B cell (primary cell): ENCODE data around the gene DBR1. TPM values are rescaled to one million over a fixed set of nuclear protein-coding genes. Genes with fewer than 3 reads are reported as not detected.

ENCODE experiments used
- ATAC-seq: fragments of 200-7000 bp; cut with Tn5 transposase; one replicate; pipeline ENCODE4 v1.10.0; 2021; ENCODE audit warnings: low read depth, mild to moderate bottlenecking, moderate number of reproducible peaks, moderate library complexity
- CTCF ChIA-PET: fragments of 350-600 bp; sonication (Branson Sonifier 250); formaldehyde crosslinking; loops from one replicate; lab custom pipeline; 2021; ENCODE audit warnings: antibody characterized with exemption, inconsistent platforms; lab: Charles Lee
- POLR2A ChIA-PET: fragments of 350-600 bp; sonication (Branson Sonifier 250); formaldehyde crosslinking; loops from one replicate; lab custom pipeline; 2021; ENCODE audit warnings: antibody characterized with exemption; lab: Charles Lee
- DNase-seq: peaks from one replicate; pipeline ENCODE4 v3.0.0; 2013
- H2AFZ ChIP-seq: 2 replicates; pipeline ENCODE4 v1.6.1; 2012; ENCODE audit warnings: mild to moderate bottlenecking, low read depth, low read length; ENCODE audit not compliant: insufficient read depth, poor library complexity, severe bottlenecking
- H3K27ac ChIP-seq, 2 donors: 1 replicate in 1 of 2; 2 replicates in 1 of 2; pipeline ENCODE4 v1.5.1; 2012 to 2013; ENCODE audit warnings: low read length in 2 of 2, mild to moderate bottlenecking in 2 of 2, moderate library complexity in 1 of 2
- H3K27me3 ChIP-seq, 4 experiments: fragments of 200-600 bp in 1 of 4; sonication (generic) in 1 of 4; replicated peaks in 1 of 4; 1 replicate in 2 of 4; 2 replicates in 2 of 4; pipeline versions ENCODE4 v1.6.1 to v1.7.0; 2013 to 2016; ENCODE audit warnings: low read length in 3 of 4, mild to moderate bottlenecking in 2 of 4, mixed read lengths in 1 of 4, moderate library complexity in 1 of 4; ENCODE audit not compliant: insufficient read depth in 4 of 4, control insufficient read depth in 3 of 4; ENCODE audit errors: control extremely low read depth in 1 of 4
- H3K36me3 ChIP-seq, 2 experiments: replicated peaks in 1 of 2; 1 replicate in 1 of 2; 2 replicates in 1 of 2; pipeline versions ENCODE4 v1.6.1 to v1.7.1; 2013; ENCODE audit warnings: low read length in 1 of 2; ENCODE audit not compliant: insufficient read depth in 2 of 2, control insufficient read depth in 1 of 2; ENCODE audit errors: control extremely low read depth in 1 of 2, extremely low read depth in 1 of 2
- H3K4me1 ChIP-seq, 2 donors: fragments of 200-600 bp in 1 of 2; sonication (generic) in 1 of 2; 1 replicate in 1 of 2; 2 replicates in 1 of 2; pipeline versions ENCODE4 v1.5.1 to v1.6.1; 2013 to 2017; ENCODE audit warnings: low read length in 2 of 2; ENCODE audit not compliant: control insufficient read depth in 2 of 2, insufficient read depth in 2 of 2
- H3K4me2 ChIP-seq: replicated peaks from 2 replicates; pipeline ENCODE3; 2012; ENCODE audit warnings: mild to moderate bottlenecking, low read depth, low read length; ENCODE audit not compliant: poor library complexity, severe bottlenecking
- H3K4me3 ChIP-seq, 5 experiments: fragments of 200-600 bp in 1 of 5; sonication (generic) in 1 of 5; 1 replicate in 3 of 5; 2 replicates in 2 of 5; pipeline versions ENCODE4 v1.5.1 to v1.7.0; 2011 to 2016; ENCODE audit warnings: low read length in 4 of 5, mild to moderate bottlenecking in 4 of 5, low read depth in 2 of 5, control low read depth in 1 of 5, moderate library complexity in 1 of 5; ENCODE audit not compliant: insufficient read depth in 1 of 5; ENCODE audit errors: control extremely low read depth in 1 of 5, extremely low read depth in 1 of 5
- H3K79me2 ChIP-seq: fragments of 200-600 bp; sonication (generic); one replicate; pipeline ENCODE4 v1.6.0; 2016; ENCODE audit warnings: low read length; ENCODE audit not compliant: control insufficient read depth, insufficient read depth
- H3K9ac ChIP-seq: fragments of 200-600 bp; sonication (generic); 2 replicates; pipeline ENCODE4 v1.6.1; 2017; ENCODE audit warnings: mild to moderate bottlenecking, low read length, moderate library complexity
- H3K9me3 ChIP-seq, 3 donors: one replicate each; pipeline versions ENCODE4 v1.6.1 to v1.7.1; 2013; ENCODE audit warnings: low read length in 2 of 3; ENCODE audit not compliant: control insufficient read depth in 2 of 3, insufficient read depth in 1 of 3; ENCODE audit errors: control extremely low read depth in 1 of 3
- H4K20me1 ChIP-seq: 2 replicates; pipeline ENCODE4 v1.6.0; 2012; ENCODE audit warnings: mild to moderate bottlenecking, low read length; ENCODE audit not compliant: insufficient read depth, control insufficient read depth, poor library complexity, severe bottlenecking
- H3K27ac Mint-ChIP-seq: one replicate; pipeline ENCODE4 v1.8.0; 2021; ENCODE audit warnings: mixed read lengths
- H3K27me3 Mint-ChIP-seq: one replicate; pipeline ENCODE4 v1.8.0; 2021; ENCODE audit warnings: mixed read lengths
- H3K4me1 Mint-ChIP-seq: one replicate; pipeline ENCODE4 v1.8.0; 2021; ENCODE audit warnings: mixed read lengths
- H3K4me3 Mint-ChIP-seq: one replicate; pipeline ENCODE4 v1.8.0; 2021; ENCODE audit warnings: mixed read lengths
- H3K9me3 Mint-ChIP-seq: one replicate; pipeline ENCODE4 v1.8.0; 2022; ENCODE audit warnings: mixed read lengths; ENCODE audit not compliant: insufficient read depth
- CTCF ChIP-seq: fragments of 200-600 bp; IDR thresholded peaks from one replicate; pipeline ENCODE4 v1.8.0; 2022; ENCODE audit warnings: antibody characterized with exemption, mild to moderate bottlenecking
- EZH2 ChIP-seq: IDR thresholded peaks from 2 replicates; pipeline ENCODE4 v1.6.1; 2012; ENCODE audit warnings: borderline replicate concordance, low read depth, mild to moderate bottlenecking, moderate library complexity, low read length; ENCODE audit not compliant: insufficient read depth, poor library complexity, severe bottlenecking
- WGBS: methylation state at CpG from one replicate; pipeline ENCODE4 v1.1.5; 2013; ENCODE audit warnings: missing lambda C conversion rate; ENCODE audit not compliant: insufficient coverage; 5-methylcytosine and 5-hydroxymethylcytosine counted together
- intact Hi-C: fragments of 100-400 bp; cut with micrococcal nuclease; formaldehyde crosslinking; loops from one replicate; pipeline ENCODE4 v1.10.0; 2022
- polyA plus RNA-seq: library from polyadenylated mRNA; depleted of rRNA; stranded (reverse); fragments of >200 nt; gene quantifications from 2 replicates; pipeline ENCODE4 v1.2.3, GENCODE V29; 2012
- total RNA-seq, 2 donors: library from RNA; stranded (reverse); fragments of 120-200 nt in 1 of 2; gene quantifications; 1 replicate in 1 of 2; 2 replicates in 1 of 2; pipeline versions ENCODE4 v1.2.3 to v1.2.4, GENCODE V29; 2013 to 2022

DBR1 gene
- total and polyA plus RNA-seq, 2 donors (not counting 1 experiment from before 2014, with no cell fraction given) = 7.5 to 22.6 TPM

GRCh38 chr3:138114988-138115971 lies 59.4 kb downstream of the DBR1 start, which contains the start of gene DZIP1L:
TSS of gene DZIP1L (minus strand) at chr3:138115608. CDS start at chr3:138103971, 11,637 bp downstream.
- no peaks in the 10 kb centered on the region for H3K79me2 ChIP-seq
- H3K27ac ChIP-seq = no peak within 1 kb of the TSS
- peaks cover 10% of the 10 kb centered on the region for H3K4me1 Mint-ChIP-seq
- peaks cover 0 to 32% (median 12%) of the 10 kb centered on the region in 4 experiments for H3K27me3 ChIP-seq
- H4K20me1 ChIP-seq = no peaks in the 10 kb centered on the region
- H3K4me2 ChIP-seq = peak within 1 kb of the TSS; percentile 89
- H3K4me1 ChIP-seq = peaks cover 12 to 14% of the 10 kb centered on the region in 2 donors
- peak within 1 kb of the TSS; percentile 82 for H3K4me3 Mint-ChIP-seq
- intact Hi-C loops = no loop called here
- WGBS = 2% methylated on average over 84 of the region's 86 CpGs
- peak; percentile 39 for TF ChIP-seq CTCF
- TF ChIP-seq EZH2 = no peak
- H2AFZ ChIP-seq = peak within 1 kb of the TSS; percentile 82
- DNase-seq = peak; percentile 52
- peaks cover 0 to 7% (median 0%) of the 10 kb centered on the region in 3 donors for H3K9me3 ChIP-seq
- H3K27ac Mint-ChIP-seq = no peak within 1 kb of the TSS
- CTCF ChIA-PET = interaction anchor here (1.0 to 1.4 kb wide), 2 partner anchors 12 to 59 kb away, joined by 3 to 4 read pairs; partner anchors contain the start of gene DBR1
- H3K9me3 Mint-ChIP-seq = no peaks in the 10 kb centered on the region
- H3K9ac ChIP-seq = peak within 1 kb of the TSS; percentile 62
- H3K27me3 Mint-ChIP-seq = peaks cover 50% of the 10 kb centered on the region
- POLR2A ChIA-PET = no interaction called here
- ATAC-seq = peak; percentile 89
- peak within 1 kb of the TSS; percentile 5 to 63 (median 54) for H3K4me3 ChIP-seq
- H3K36me3 ChIP-seq = no peaks in the 10 kb centered on the region
